Osteoblast (primary cell): ENCODE data around the gene MYLK. TPM values are rescaled to one million over a fixed set of nuclear protein-coding genes. Genes with fewer than 3 reads are reported as not detected.
"Not testable (repeated sequence)": the region's sequence is repeated elsewhere in the genome, so short reads cannot be mapped to it uniquely, and the experiment has no call there.

Experiments
- DNase-seq: peaks from one replicate; pipeline ENCODE4 v3.0.0; 2011; ENCODE audit warnings: low spot score, mixed read lengths; ENCODE audit not compliant: insufficient read length; ENCODE audit errors: missing footprints
- H2AFZ ChIP-seq: 2 replicates; pipeline ENCODE4 v1.6.0; 2011; ENCODE audit warnings: mild to moderate bottlenecking, low read length
- H3K27ac ChIP-seq: 2 replicates; pipeline ENCODE4 v1.5.1; 2011; ENCODE audit warnings: mild to moderate bottlenecking, low read depth, low read length, moderate library complexity
- H3K27me3 ChIP-seq: 2 replicates; pipeline ENCODE4 v1.6.0; 2012; ENCODE audit warnings: mild to moderate bottlenecking, control low read depth, inconsistent platforms, low read length, moderate library complexity; ENCODE audit not compliant: insufficient read depth
- H3K36me3 ChIP-seq: 2 replicates; pipeline ENCODE4 v1.5.1; 2011; ENCODE audit warnings: mild to moderate bottlenecking, low read length, control low read depth, moderate library complexity; ENCODE audit not compliant: insufficient read depth
- H3K4me1 ChIP-seq: 2 replicates; pipeline ENCODE4 v1.5.1; 2011; ENCODE audit warnings: mild to moderate bottlenecking, low read length, control low read depth, moderate library complexity; ENCODE audit not compliant: insufficient read depth
- H3K4me2 ChIP-seq: 2 replicates; pipeline ENCODE4 v1.6.0; 2011; ENCODE audit warnings: mild to moderate bottlenecking, low read length; ENCODE audit not compliant: insufficient read depth
- H3K4me3 ChIP-seq: fragments of 200-600 bp; sonication (generic); 3 replicates; pipeline ENCODE4 v1.5.1; 2012; ENCODE audit warnings: mild to moderate bottlenecking, low read length, inconsistent platforms; ENCODE audit not compliant: insufficient read depth
- H3K79me2 ChIP-seq: 2 replicates; pipeline ENCODE4 v1.6.0; 2012; ENCODE audit warnings: mild to moderate bottlenecking, low read length, control low read depth, inconsistent platforms; ENCODE audit not compliant: insufficient read depth
- H3K9me3 ChIP-seq: 2 replicates; pipeline ENCODE4 v1.5.1; 2011; ENCODE audit warnings: low read depth, low read length, control low read depth
- H4K20me1 ChIP-seq: 2 replicates; pipeline ENCODE4 v1.6.0; 2012; ENCODE audit warnings: mild to moderate bottlenecking, low read length, control low read depth; ENCODE audit not compliant: insufficient read depth
- CTCF ChIP-seq: IDR thresholded peaks from 2 replicates; pipeline ENCODE4 v1.5.1; 2011; ENCODE audit warnings: mild to moderate bottlenecking, low read depth, low read length, moderate library complexity; ENCODE audit errors: extremely low read depth
- total RNA-seq: library from RNA; depleted of rRNA; stranded (reverse); fragments of >200 nt; gene quantifications from 2 replicates; pipeline ENCODE4 v1.2.3, GENCODE V29; 2012

Gene MYLK
- total RNA-seq, 1 donor = 268 TPM

- Histone ChIP-seq H3K4me2 (no peak overlapping the region), H3K36me3 (peaks cover 56% of the 10 kb centered on the region), H3K4me3 (no peak overlapping the region), H3K27ac (no peak overlapping the region), H3K27me3 (no peaks in the 10 kb centered on the region), H3K4me1 (peaks cover 24% of the 10 kb centered on the region), H4K20me1 (no peaks in the 10 kb centered on the region), H3K9me3 (no peaks in the 10 kb centered on the region), H3K79me2 (no peaks in the 10 kb centered on the region), H2AFZ (no peak overlapping the region)
- TF ChIP-seq CTCF = no peak
- no peak for DNase-seq
Observed at GRCh38 chr3:123708531-123708930, 175.6 kb downstream of the MYLK start.

- peaks cover 23% of the 10 kb centered on the region for H3K4me1 ChIP-seq
Observed at GRCh38 chr3:123707641-123708040, 176.5 kb downstream of the MYLK start.

DNA sequence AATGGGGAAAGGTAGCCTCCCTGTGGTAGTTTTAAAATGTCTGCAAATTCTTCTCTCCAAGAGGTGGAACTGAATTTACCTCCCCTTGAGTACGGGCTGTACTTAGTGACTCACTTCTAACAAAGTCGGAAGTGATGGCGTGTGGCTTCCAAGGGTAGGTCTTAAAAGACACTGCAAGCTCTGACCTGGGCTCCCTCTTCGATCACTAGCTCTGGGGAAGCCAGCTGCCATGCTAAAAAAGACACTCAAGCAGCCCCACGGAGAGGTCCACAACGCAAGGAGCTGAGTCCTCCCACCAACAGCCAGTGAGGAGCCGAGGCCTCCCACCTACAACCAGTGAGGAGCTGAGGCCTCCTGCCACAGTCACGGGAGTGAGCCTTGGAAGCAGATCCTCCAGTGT is 177.3 kb downstream of the MYLK start:
- H3K9me3 ChIP-seq = no peaks in the 10 kb centered on the region
- H2AFZ ChIP-seq = no peak overlapping the region
- no peak overlapping the region for H3K4me3 ChIP-seq
- H3K36me3 ChIP-seq = peaks cover 57% of the 10 kb centered on the region
- no peaks in the 10 kb centered on the region for H3K27me3 ChIP-seq
- H3K79me2 ChIP-seq = no peaks in the 10 kb centered on the region
- no peak overlapping the region for H3K4me2 ChIP-seq
- H4K20me1 ChIP-seq = no peaks in the 10 kb centered on the region
- peaks cover 17% of the 10 kb centered on the region for H3K4me1 ChIP-seq
- no peak for TF ChIP-seq CTCF
- H3K27ac ChIP-seq = no peak overlapping the region
- no peak for DNase-seq

More at GRCh38 chr3:123707641-123708040, 176.5 kb downstream of the MYLK start:
- H3K4me3 ChIP-seq, H3K9me3 ChIP-seq, H3K27me3 ChIP-seq, H3K27ac ChIP-seq, H3K4me2 ChIP-seq, H3K79me2 ChIP-seq, H2AFZ ChIP-seq, DNase-seq, H4K20me1 ChIP-seq: not testable (repeated sequence)
- H3K36me3 ChIP-seq = peaks cover 56% of the 10 kb centered on the region

DNA sequence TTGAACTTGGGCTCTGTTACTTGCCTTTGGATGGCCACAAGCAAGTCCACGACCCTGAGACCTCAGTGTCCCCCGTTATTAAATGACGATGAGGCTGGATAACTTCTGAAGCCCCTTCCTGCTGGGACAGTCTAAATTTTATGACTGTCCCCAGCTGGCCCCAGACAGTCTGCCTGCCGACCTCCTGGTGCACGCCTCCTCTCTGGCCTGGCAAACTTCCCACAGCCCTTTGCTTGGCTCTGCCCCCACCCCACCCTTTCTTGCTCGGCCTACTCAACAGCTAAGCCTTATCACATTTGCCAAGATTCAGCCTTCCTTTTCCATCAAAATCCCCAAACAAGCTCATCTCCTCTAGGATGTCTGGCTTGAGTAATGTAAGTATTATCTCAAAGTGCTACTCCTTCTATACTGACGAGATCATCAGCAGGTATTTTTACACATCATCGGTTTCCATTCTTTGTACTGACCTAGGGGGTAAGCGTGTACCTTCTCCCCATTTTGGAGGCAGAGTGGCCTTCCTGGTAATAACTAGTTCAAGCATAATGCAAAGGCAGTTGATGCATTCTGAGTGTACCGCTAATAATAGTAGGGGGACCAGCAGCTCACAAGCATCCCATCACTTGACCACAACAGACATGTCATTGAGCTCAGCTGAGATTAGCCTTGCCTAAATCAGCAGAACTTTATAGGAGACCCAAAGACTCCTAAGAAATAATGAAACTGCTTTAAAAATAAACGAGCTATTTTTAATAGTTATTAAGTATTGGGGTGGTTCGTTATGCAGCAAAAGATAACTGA is 178.4 kb downstream of the MYLK start:
- peaks cover 20% of the 10 kb centered on the region for H3K4me1 ChIP-seq
- peaks cover 60% of the 10 kb centered on the region for H3K36me3 ChIP-seq
- H4K20me1 ChIP-seq = no peaks in the 10 kb centered on the region
- no peak for TF ChIP-seq CTCF
- no peaks in the 10 kb centered on the region for H3K9me3 ChIP-seq
- DNase-seq = no peak
- H2AFZ ChIP-seq = no peak overlapping the region
- H3K27me3 ChIP-seq = no peaks in the 10 kb centered on the region
- H3K4me3 ChIP-seq = no peak overlapping the region
- no peak overlapping the region for H3K4me2 ChIP-seq
- no peaks in the 10 kb centered on the region for H3K79me2 ChIP-seq
- no peak overlapping the region for H3K27ac ChIP-seq

- H3K4me3 ChIP-seq, H3K27me3 ChIP-seq, H3K79me2 ChIP-seq, H3K4me2 ChIP-seq, H3K27ac ChIP-seq, H4K20me1 ChIP-seq, H3K9me3 ChIP-seq, H2AFZ ChIP-seq, DNase-seq: not testable (repeated sequence)
- H3K36me3 ChIP-seq = peaks cover 70% of the 10 kb centered on the region
- peaks cover 20% of the 10 kb centered on the region for H3K4me1 ChIP-seq
Observed at GRCh38 chr3:123703663-123704062, 180.5 kb downstream of the MYLK start.
